ENCODE measurements around the gene SMG9. TPM values are rescaled to one million over a fixed set of nuclear protein-coding genes. Genes with fewer than 3 reads are reported as not detected.
"Not testable (repeated sequence)": the region's sequence is repeated elsewhere in the genome, so short reads cannot be mapped to it uniquely, and the experiment has no call there.

Gene SMG9
- polyA plus RNA-seq, 1 experiment = 9.2 TPM

DNA sequence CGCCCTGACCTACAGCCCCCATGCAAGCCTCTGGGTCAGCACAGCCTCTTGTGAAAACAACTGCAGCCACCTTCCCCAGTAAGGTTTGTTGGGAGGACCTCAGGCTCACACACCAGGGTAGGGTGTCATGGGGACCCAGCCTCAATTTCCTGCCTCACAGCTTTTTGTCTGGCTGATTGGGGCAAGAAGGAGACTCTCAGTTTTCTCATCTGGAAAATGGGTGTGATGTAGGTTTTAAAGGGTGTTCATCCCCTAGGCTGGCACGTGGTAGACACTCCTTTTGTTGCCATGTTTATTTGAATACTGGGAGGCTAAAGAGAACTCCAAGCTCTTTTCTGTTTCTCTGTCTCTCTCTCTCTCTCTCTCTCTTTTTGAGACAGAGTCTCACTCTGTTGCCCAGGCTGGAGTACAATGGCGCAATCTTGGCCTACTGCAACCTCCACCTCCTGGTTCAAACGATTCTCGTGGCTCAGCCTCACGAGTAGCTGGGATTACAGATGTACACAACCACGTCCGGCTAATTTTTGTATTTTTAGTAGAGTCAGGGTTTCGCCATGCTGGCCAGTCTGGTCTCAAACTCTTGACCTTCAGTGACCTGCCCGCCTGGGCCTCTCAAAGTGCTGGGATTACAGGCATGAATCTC, 66.6 kb downstream of the SMG9 start:
- POLR2A ChIA-PET = interaction anchor here (1.6 kb wide), 1 partner anchor 19 kb away, joined by 9 read pairs; no protein-coding TSS in a partner anchor
- DNase-seq (ENCODE audit: low read depth, low spot score) = no peak
- H3K27me3 ChIP-seq (ENCODE audit: control insufficient read depth, insufficient read depth, low read length) = peaks cover 3% of the 10 kb centered on the region
- CTCF ChIA-PET = no interaction called here
- TF ChIP-seq, protein P1, sequence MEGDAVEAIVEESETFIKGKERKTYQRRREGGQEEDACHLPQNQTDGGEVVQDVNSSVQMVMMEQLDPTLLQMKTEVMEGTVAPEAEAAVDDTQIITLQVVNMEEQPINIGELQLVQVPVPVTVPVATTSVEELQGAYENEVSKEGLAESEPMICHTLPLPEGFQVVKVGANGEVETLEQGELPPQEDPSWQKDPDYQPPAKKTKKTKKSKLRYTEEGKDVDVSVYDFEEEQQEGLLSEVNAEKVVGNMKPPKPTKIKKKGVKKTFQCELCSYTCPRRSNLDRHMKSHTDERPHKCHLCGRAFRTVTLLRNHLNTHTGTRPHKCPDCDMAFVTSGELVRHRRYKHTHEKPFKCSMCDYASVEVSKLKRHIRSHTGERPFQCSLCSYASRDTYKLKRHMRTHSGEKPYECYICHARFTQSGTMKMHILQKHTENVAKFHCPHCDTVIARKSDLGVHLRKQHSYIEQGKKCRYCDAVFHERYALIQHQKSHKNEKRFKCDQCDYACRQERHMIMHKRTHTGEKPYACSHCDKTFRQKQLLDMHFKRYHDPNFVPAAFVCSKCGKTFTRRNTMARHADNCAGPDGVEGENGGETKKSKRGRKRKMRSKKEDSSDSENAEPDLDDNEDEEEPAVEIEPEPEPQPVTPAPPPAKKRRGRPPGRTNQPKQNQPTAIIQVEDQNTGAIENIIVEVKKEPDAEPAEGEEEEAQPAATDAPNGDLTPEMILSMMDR (IDR thresholded peaks at IDR 0.05; ENCODE audit: low read depth, low read length) = no peak
- H3K4me3 ChIP-seq (ENCODE audit: low read depth, low read length) = no peak overlapping the region
- peaks cover 14% of the 10 kb centered on the region; the same call in 1 of the 2 replicates for H3K9me3 ChIP-seq (ENCODE audit: control insufficient read depth, insufficient read depth, low read length)
- no peak overlapping the region for H3K27ac ChIP-seq (ENCODE audit: low read depth, low read length)

DNA sequence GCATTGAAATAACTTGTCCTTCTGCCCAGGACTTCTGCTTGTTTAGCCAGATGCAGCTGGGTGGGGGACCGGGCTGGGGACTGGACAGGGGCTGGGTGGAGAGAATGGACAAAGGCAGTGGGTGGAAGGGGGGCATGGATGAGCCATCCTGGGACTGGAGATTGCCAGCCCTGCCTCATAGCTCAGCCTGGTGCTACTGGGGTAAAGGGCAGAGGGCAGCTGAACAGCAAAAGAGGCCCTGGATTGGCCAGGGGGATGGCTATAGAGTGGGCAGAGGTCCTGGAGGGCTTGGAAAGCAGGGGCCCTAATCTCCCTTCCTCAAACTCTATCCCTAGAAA, 67.1 kb downstream of the SMG9 start:
- no peak overlapping the region for H3K27ac ChIP-seq (ENCODE audit: low read depth, low read length)
- POLR2A ChIA-PET = interaction anchor here (0.7 to 1.6 kb wide), 2 partner anchors 17 to 19 kb away, joined by 9 read pairs; partner anchors contain the start of gene PLAUR
- H3K27me3 ChIP-seq (ENCODE audit: control insufficient read depth, insufficient read depth, low read length) = peaks cover 3% of the 10 kb centered on the region
- no peak for DNase-seq (ENCODE audit: low read depth, low spot score)
- CTCF ChIA-PET = no interaction called here
- TF ChIP-seq, protein P1 (IDR thresholded peaks at IDR 0.05; ENCODE audit: low read depth, low read length) = no peak
- H3K9me3 ChIP-seq (ENCODE audit: control insufficient read depth, insufficient read depth, low read length) = peaks cover 12% of the 10 kb centered on the region; the same call in 1 of the 2 replicates
- no peak overlapping the region for H3K4me3 ChIP-seq (ENCODE audit: low read depth, low read length)

GRCh38 chr19:43684326-43684725, 70.4 kb downstream of the SMG9 start:
- TF ChIP-seq, protein P1 (IDR thresholded peaks at IDR 0.05; ENCODE audit: low read depth, low read length) = no peak
- no peaks in the 10 kb centered on the region for H3K9me3 ChIP-seq (ENCODE audit: control insufficient read depth, insufficient read depth, low read length)

GRCh38 chr19:43683905-43684304, 70.9 kb downstream of the SMG9 start:
- Histone ChIP-seq H3K27ac (ENCODE audit: low read depth, low read length) (no peak overlapping the region), H3K4me3 (ENCODE audit: low read depth, low read length) (no peak overlapping the region), H3K27me3 (ENCODE audit: control insufficient read depth, insufficient read depth, low read length) (no peaks in the 10 kb centered on the region), H3K9me3 (ENCODE audit: control insufficient read depth, insufficient read depth, low read length) (no peaks in the 10 kb centered on the region)
- TF ChIP-seq, protein P1 (IDR thresholded peaks at IDR 0.05; ENCODE audit: low read depth, low read length) = no peak
- CTCF ChIA-PET = no interaction called here
- POLR2A ChIA-PET = no interaction called here
- no peak for DNase-seq (ENCODE audit: low read depth, low spot score)

More at GRCh38 chr19:43684326-43684725, 70.4 kb downstream of the SMG9 start:
- CTCF ChIA-PET = no interaction called here
- no peak for DNase-seq (ENCODE audit: low read depth, low spot score)
- Histone ChIP-seq H3K4me3 (ENCODE audit: low read depth, low read length) (no peak overlapping the region), H3K27ac (ENCODE audit: low read depth, low read length) (no peak overlapping the region), H3K27me3 (ENCODE audit: control insufficient read depth, insufficient read depth, low read length) (no peaks in the 10 kb centered on the region)
- POLR2A ChIA-PET = no interaction called here

DNA sequence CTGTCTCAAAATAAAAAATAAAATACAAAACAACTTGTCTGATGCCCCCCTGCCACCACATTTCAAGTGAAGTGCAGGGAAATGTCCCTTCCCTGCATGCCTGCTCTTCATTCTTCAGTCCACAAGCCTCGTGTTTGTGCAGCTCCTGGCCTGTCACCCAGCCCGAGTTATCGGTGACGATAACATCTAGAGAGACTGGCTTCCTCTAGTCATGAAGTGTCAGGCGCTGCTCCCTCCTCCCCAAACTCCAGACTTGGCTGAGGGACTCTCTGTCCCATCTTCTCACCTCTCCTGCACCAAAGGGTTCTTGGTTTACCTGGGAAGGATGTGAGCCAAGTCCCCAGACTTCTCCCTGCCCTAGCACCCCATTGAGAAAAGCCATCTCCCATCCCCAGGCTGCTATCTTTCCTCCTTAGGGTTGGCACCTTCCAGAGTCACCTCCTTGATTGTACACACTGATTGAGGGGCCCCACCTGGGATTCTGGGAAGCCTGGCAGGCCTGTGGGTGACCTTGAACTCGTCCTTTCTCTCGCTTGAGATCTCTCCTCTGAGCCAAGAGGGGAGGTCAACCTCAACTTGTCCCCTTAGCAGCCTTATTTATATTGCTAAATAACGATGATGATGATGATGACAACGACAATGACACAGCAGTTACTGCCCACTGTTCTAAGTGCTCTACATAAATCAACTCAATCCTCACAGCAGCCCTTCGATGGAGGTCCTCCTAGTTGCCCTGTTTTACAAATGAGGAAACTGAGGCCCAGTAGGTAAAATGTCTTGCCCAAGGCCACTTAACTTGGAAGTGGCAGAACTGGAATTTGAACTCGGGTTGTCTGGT, 71.7 kb downstream of the SMG9 start:
- no peak for DNase-seq (ENCODE audit: low read depth, low spot score)
- no peaks in the 10 kb centered on the region for H3K9me3 ChIP-seq (ENCODE audit: control insufficient read depth, insufficient read depth, low read length)
- H3K27me3 ChIP-seq (ENCODE audit: control insufficient read depth, insufficient read depth, low read length) = no peaks in the 10 kb centered on the region
- no peak overlapping the region for H3K4me3 ChIP-seq (ENCODE audit: low read depth, low read length)
- ChIA-PET CTCF (no interaction called here), POLR2A (no interaction called here)
- TF ChIP-seq, protein P1 (IDR thresholded peaks at IDR 0.05; ENCODE audit: low read depth, low read length) = no peak
- H3K27ac ChIP-seq (ENCODE audit: low read depth, low read length) = no peak overlapping the region

DNA sequence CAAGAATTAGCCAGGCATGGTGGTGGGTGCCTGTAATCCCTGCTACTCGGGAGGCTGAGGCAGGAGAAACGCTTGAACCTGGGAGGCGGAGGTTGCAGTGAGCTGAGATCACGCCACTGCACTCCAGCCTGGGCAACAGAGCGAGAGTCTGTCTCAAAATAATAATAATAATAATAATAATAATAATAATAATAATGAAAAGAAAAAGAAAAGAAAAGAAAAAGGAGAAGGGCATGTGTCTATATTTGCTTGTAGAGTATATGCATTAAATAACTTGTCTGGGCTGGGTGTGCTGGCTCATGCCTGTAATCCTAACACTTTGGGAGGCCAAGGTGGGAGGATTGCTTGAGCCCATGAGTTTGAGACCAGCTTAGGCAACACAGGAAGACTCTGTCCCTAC, 72.5 kb downstream of the SMG9 start:
- H3K27ac ChIP-seq (ENCODE audit: low read depth, low read length); H3K4me3 ChIP-seq (ENCODE audit: low read depth, low read length); H3K9me3 ChIP-seq (ENCODE audit: control insufficient read depth, insufficient read depth, low read length); CTCF ChIA-PET; DNase-seq (ENCODE audit: low read depth, low spot score); H3K27me3 ChIP-seq (ENCODE audit: control insufficient read depth, insufficient read depth, low read length); POLR2A ChIA-PET: not testable (repeated sequence)
